ENCODE results near the gene DHRSX.

DNA sequence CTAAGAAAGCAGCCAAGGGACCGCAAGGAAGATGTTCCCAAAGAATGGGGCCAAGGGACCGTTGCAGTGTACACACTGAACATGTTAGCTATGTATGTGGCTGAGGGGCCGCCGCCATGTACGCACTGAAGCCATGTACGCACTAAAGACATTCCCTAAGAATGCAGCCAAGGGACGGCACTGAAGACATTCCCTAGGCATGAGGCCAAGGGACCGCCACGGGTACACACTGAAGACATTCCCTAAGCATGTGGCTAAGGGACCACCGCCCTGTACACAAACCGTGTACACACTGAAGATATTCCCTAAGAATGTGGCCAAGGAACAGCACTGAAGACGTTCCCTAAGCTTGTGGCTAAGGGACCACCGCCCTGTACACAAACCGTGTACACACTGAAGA lies 54.0 kb downstream of the DHRSX start:
- TF ChIP-seq, protein P1, sequence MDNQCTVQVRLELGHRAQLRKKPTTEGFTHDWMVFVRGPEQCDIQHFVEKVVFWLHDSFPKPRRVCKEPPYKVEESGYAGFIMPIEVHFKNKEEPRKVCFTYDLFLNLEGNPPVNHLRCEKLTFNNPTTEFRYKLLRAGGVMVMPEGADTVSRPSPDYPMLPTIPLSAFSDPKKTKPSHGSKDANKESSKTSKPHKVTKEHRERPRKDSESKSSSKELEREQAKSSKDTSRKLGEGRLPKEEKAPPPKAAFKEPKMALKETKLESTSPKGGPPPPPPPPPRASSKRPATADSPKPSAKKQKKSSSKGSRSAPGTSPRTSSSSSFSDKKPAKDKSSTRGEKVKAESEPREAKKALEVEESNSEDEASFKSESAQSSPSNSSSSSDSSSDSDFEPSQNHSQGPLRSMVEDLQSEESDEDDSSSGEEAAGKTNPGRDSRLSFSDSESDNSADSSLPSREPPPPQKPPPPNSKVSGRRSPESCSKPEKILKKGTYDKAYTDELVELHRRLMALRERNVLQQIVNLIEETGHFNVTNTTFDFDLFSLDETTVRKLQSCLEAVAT (IDR thresholded peaks at IDR 0.05): no peak
- TF ChIP-seq RFX1 (IDR thresholded peaks at IDR 0.05): no peak
- no peak for TF ChIP-seq PHF21A (IDR thresholded peaks at IDR 0.05; ENCODE audit: borderline replicate concordance, low read depth)
- no peak for TF ChIP-seq RCOR1 (IDR thresholded peaks at IDR 0.05; ENCODE audit: borderline replicate concordance in 1 of 2, low read depth in 2 of 2, low read length in 2 of 2)
- no peak for TF ChIP-seq GABPA (tag; conservative IDR thresholded peaks at IDR 0.05; ENCODE audit: low read depth)
- TF ChIP-seq HDAC2 (IDR thresholded peaks at IDR 0.05): no peak
- no peak for TF ChIP-seq MAFG (tag; conservative IDR thresholded peaks at IDR 0.05)
- no peak for TF ChIP-seq ZBTB7A (IDR thresholded peaks at IDR 0.05; ENCODE audit: borderline replicate concordance, control insufficient read depth, low read depth, low read length)
